Sciatic nerve (tissue), 2 donors: Measurements from ENCODE around the gene ZBTB8B. TPM values are rescaled to one million over a fixed set of nuclear protein-coding genes. Genes with fewer than 3 reads are reported as not detected.
"Not testable (repeated sequence)": the region's sequence is repeated elsewhere in the genome, so short reads cannot be mapped to it uniquely, and the experiment has no call there.

Source experiments
- ATAC-seq: fragments of 200-7000 bp; cut with Tn5 transposase; one replicate; pipeline ENCODE4 v1.9.1; 2020; ENCODE audit warnings: mild to moderate bottlenecking, moderate library complexity
- DNase-seq: peaks from one replicate; pipeline ENCODE4 v3.0.0-alpha.2; 2020; ENCODE audit warnings: low spot score
- intact Hi-C: fragments of 100-400 bp; cut with DNase I; formaldehyde crosslinking; loops from one replicate; pipeline ENCODE4 v1.14.2; 2022
- total RNA-seq: library from RNA; stranded (reverse); fragmentation: NEBNext Ultra II Directional; extraction: Animal tissue kit (Norgen Biotek cat#: 25700); gene quantifications from one replicate; pipeline ENCODE4 v1.2.1, GENCODE V29; 2021
- donor health status: DM: no; HTN: no; CAD: no.
- donor health status: DM: no; HTN: no; CAD: no.

The ZBTB8B gene
- total RNA-seq, result 0.04 TPM

- peak; percentile 80 for DNase-seq
- intact Hi-C loops, result no loop called here
- peak; percentile 96 for ATAC-seq
Observed at GRCh38 chr1:32464716-32465577, at the start of gene ZBTB8B. ZBTB8B (plus strand) TSS chr1:32465072; CDS start chr1:32470625, 5,553 bp downstream.

DNA sequence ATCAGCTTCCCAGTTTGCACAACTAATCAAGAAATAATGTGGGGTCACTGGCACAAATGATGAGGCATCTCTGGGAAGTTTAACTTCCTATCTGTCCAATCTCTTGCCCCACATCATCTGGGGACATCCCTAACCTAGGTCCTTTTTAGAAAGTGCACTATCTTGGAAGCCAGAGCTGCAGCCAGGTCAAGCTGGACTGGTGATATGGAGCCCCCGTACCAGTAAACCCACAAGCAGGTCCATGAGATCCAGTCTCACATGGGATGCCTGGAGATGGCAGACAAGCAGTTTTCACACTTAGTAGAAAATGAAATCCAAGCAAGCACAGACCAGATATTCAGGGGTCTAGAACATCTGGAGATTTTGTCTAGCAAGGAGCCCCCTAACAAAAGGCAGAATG, 43.1 kb upstream of the ZBTB8B start:
- DNase-seq, result no peak
- no peak for ATAC-seq
- intact Hi-C loops, result no loop called here

GRCh38 chr1:32426489-32427255, 38.2 kb upstream of the ZBTB8B start:
- intact Hi-C loops, result no loop called here
- no peak for DNase-seq
- peak; percentile 66 for ATAC-seq

DNA sequence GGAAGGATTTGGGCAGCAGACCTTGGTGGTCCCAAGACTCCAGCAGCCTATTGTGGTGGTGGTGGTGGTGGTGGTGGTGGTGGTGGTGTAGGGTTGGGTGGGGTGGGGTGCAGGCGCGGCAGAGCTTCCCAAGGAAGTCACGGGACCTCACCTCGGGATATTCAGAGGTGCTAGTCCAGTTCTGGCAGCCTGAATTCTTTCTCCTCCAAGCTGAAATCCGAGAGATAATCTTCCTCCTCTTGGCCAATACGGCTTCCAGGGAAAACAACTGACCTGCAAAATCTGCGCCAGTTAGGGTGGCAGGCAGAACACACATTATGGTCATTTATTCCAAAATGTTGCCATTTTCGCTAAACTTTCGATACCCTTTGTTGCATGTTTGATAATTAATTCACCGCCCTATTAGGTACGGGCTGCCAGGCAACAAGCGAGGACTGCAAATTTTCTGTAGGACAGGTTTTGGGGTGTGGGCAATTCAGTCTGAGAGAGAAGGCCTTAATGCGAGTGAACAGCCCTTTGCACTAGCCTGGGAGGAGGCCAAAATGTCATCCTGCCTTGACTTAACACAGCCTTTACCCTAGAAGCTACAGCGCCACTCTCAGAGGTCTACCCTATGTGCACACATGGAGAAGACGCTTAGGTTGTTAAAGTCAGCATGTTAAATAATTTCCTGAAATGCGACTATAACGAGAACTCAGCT, 37.5 kb upstream of the ZBTB8B start:
- intact Hi-C loops, result no loop called here
- no peak for DNase-seq
- no peak for ATAC-seq

DNA sequence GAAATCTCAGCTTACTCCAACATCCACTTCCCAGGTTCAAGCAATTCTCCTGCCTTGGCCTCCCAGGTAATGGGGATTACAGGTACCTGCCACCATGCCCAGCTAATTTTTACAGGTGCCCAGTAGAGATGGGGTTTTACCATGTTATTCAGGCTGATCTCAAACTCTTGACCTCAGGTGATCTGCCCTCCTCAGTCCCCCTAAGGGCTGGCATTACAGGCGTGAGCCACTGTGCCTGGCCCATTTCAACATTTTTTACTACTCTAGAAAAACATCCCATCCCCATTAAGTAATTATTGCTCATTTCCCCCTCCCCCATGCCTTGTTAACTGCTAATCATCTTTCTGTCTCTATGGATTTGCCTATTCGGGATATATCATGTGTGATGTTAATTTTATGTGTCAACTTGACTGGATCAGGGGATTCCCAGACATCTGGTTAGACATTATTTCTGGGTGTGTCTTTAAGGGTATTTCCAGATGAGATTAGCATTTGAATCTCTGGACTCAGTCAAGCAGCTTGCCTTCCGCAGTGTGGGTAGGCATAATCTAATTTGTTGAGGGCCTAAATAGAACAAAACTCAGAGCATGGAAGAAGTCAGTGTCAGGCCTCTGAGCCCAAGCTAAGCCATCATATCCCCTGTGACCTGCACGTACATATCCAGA, 33.0 kb upstream of the ZBTB8B start:
- no peak for ATAC-seq
- intact Hi-C loops, result no loop called here
- no peak for DNase-seq

DNA sequence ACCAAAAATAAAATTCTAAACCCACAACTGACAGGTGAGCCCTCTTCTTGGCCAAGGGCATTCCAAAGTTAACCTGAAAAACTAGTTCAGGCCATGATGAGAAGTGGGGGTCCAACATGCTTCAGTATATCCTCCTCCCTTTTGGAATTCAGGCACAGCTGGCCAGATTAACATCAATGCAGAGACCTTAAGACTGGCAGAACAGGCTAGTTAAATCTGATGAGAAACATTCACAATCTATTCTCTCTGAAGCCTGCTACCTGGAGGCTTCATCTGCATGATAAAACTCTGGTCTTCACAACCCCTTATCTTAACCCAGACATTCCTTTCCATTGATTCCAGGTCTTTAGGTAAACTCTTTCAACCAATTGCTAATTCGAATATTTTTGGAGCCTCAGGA, 26.7 kb upstream of the ZBTB8B start:
- DNase-seq, result no peak
- intact Hi-C loops, result no loop called here
- ATAC-seq, result no peak

DNA sequence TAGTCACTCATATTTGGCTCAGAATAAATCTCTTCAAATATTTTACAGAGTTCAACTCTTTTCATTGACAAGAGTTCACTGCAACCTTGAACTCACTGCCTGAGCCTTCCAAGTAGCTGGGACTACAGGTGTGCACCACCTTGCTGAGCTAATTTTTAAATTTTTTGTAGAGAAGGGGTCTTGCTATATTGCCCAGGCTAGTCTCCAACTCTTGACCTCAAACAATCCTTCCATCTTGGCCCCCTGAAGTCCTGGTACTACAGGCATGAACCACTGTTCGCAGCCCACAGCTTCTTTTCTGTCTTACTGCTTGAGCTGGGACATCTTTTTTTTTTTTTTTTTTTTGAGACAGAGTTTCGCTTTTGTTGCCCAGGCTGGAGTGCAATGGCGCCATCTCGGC, 26.1 kb upstream of the ZBTB8B start:
- ATAC-seq, DNase-seq, intact Hi-C loops: not testable (repeated sequence)

DNA sequence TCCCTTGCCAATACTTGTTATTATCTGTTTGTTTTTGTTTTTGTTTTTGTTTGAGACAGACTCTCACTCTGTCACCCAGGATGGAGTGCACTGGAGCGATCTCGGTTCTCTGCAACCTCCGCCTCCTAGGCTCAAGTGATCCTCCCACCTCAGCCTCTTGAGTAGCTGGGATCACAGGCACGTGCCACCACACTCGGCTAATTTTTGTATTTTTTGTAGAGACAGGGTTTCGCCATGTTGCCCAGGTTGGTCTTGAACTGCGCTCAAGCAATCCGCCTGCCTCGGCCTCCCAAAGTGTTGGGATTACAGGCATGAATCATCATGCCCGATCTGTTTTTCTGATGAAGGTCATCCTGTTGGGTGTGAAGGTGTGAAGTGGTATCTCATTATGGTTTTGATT, 23.4 kb upstream of the ZBTB8B start:
- DNase-seq, ATAC-seq, intact Hi-C loops: not testable (repeated sequence)

- intact Hi-C loops, result no loop called here
- peak; percentile 51 for ATAC-seq
Observed at GRCh38 chr1:32447469-32448185, 17.2 kb upstream of the ZBTB8B start.

DNA sequence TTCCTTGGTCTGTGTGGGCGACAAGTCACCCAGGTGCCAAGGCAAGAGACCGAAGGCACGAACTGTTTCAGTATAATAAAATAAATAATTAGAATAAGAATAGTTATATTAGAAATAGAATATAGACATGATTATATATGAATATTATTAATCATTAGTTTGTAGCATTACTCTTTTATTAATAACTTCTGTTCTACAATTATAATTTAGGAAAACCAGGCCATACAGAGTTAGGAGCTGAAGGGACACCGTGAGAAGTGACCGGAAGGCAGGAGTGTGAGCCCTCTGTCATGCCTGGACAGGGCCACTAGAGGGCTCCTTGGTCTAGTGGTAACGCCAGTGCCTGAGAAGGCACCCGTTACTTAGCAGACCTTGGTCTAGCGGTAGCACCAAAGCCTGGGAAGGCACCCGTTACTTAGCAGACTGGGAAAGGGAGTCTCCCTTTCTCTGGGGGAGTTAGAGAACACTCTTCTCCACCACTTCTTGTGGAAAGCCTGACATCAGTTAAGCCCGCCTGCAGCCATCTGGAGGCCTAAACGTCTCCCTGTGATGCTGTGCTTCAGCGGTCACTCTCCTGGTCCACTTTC, 16.6 kb upstream of the ZBTB8B start:
- DNase-seq, result peak; percentile 86
- intact Hi-C loops, result not testable (repeated sequence)
- ATAC-seq, result peak; percentile 78

More at GRCh38 chr1:32447469-32448185, 17.2 kb upstream of the ZBTB8B start:
- no peak for DNase-seq

GRCh38 chr1:32448773-32449456, 16.0 kb upstream of the ZBTB8B start:
- DNase-seq (no peak), ATAC-seq (no peak)
- intact Hi-C loops, result no loop called here

DNA sequence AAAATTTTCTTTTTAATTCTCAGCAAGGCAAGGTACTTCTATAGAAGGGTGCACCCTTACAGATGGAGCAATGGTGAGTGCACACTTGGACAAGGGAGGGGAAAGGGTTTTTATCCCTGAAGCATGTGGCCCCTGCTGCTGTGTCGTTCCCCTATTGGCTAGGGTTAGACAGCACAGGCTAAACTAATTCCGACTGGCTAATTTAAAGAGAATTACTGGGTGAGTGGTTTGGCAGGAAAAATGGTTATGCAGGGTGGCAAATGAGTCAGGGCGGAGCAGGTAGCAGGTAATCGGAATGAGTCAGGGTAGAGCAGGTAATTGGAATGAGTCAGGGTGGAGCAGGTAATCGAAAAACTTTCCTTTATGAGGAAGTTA, 15.4 kb upstream of the ZBTB8B start:
- DNase-seq, intact Hi-C loops, ATAC-seq: not testable (repeated sequence)

DNA sequence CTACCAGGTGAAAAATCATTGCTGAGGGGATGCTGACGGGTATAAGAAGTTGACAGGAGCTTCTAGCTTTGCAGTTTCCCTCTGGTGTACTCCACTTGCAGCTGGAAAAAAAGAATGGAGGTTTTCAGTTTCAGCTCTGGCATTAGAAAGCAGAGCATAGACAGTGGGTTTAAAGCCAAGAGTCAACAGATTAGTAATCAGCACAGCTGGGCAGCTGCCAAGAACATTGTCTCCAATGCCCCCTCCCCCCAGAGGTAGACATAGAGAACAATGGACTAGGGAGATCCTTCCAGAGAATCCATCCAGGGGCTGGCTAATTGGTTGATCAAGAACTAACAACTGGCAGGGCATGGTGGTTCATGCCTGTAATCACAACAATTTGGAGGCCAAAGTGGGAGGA, 10.1 kb upstream of the ZBTB8B start:
- intact Hi-C loops, result no loop called here
- DNase-seq (no peak), ATAC-seq (no peak)

GRCh38 chr1:32455958-32456357, 8.9 kb upstream of the ZBTB8B start:
- ATAC-seq (no peak), DNase-seq (no peak)
- intact Hi-C loops, result no loop called here

GRCh38 chr1:32458798-32459197, 6.1 kb upstream of the ZBTB8B start:
- DNase-seq, intact Hi-C loops, ATAC-seq: not testable (repeated sequence)

DNA sequence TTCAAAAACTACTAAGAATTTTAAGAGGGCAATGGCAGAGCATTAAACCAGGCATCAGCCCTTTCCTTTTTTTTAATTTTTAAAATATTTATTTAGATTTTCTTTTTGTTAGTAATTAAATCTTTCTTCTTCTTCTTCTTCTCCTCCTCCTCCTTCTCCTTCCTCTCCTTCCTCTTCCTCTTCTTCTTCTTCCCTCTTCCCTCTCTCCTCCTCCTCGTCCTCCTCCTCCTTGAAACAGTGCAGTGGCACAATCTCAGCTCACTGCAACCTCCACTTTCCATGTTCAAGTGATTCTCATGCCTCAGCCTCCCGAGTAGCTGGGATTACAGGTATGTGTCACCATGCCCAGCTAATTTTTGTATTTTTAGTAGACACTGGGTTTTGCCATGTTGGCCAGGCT, 1.9 kb upstream of the ZBTB8B start:
- ATAC-seq, intact Hi-C loops, DNase-seq: not testable (repeated sequence)

- peak; percentile 52 for ATAC-seq
- intact Hi-C loops, result no loop called here
- no peak for DNase-seq
Observed at GRCh38 chr1:32464191-32464715, 619 bp upstream of the ZBTB8B start.
